Erythroblast (primary cell): ENCODE data around the gene IL36G.

Source experiments
- GATA1 ChIP-seq: IDR thresholded peaks from 2 replicates; pipeline ENCODE4 v1.6.1; 2011; ENCODE audit warnings: low read depth, mild to moderate bottlenecking, control low read depth, low read length, moderate library complexity
- POLR2A ChIP-seq: IDR thresholded peaks from 2 replicates; pipeline ENCODE4 v1.6.1; 2011; ENCODE audit warnings: mild to moderate bottlenecking, low read length

DNA sequence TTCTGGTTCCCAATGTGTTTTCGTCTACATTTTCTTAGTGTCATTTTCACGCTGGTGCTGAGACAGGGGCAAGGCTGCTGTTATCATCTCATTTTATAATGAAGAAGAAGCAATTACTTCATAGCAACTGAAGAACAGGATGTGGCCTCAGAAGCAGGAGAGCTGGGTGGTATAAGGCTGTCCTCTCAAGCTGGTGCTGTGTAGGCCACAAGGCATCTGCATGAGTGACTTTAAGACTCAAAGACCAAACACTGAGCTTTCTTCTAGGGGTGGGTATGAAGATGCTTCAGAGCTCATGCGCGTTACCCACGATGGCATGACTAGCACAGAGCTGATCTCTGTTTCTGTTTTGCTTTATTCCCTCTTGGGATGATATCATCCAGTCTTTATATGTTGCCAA, 7.3 kb downstream of the IL36G start:
- TF ChIP-seq POLR2A (no peak), GATA1 (no peak)
